ENCODE measurements around the gene DRGX.

GRCh38 chr10:49382226-49382625, 13.7 kb downstream of the DRGX start:
- no peak for TF ChIP-seq CTCF (IDR thresholded peaks at IDR 0.05)
- TF ChIP-seq POLR2A (IDR thresholded peaks at IDR 0.05): no peak
- TF ChIP-seq EP300 (IDR thresholded peaks at IDR 0.05): no peak
